CMK (cell line): ENCODE data around the gene STAM.

Source experiments
- DNase-seq: peaks from one replicate; pipeline ENCODE4 v3.0.0-alpha.2; 2010; ENCODE audit warnings: low read depth

The STAM gene

GRCh38 chr10:17648243-17649035, 4.5 kb downstream of the STAM start:
- DNase-seq, result no peak

GRCh38 chr10:17649052-17649451, 5.1 kb downstream of the STAM start:
- DNase-seq, result no peak

- no peak for DNase-seq
Observed at GRCh38 chr10:17649836-17650235, 5.9 kb downstream of the STAM start.

- no peak for DNase-seq
Observed at GRCh38 chr10:17650416-17650815, 6.5 kb downstream of the STAM start.

GRCh38 chr10:17651896-17652295, 7.9 kb downstream of the STAM start:
- no peak for DNase-seq

GRCh38 chr10:17652585-17652984, 8.6 kb downstream of the STAM start:
- DNase-seq, result no peak

- no peak for DNase-seq
Observed at GRCh38 chr10:17655009-17655408, 11.1 kb downstream of the STAM start.

- DNase-seq, result peak; percentile 29
Observed at GRCh38 chr10:17655567-17656146, 11.7 kb downstream of the STAM start.

- DNase-seq, result no peak
Observed at GRCh38 chr10:17657103-17657500, 13.2 kb downstream of the STAM start.

GRCh38 chr10:17659365-17659764, 15.4 kb downstream of the STAM start:
- DNase-seq, result no peak

GRCh38 chr10:17660921-17661320, 17.0 kb downstream of the STAM start:
- DNase-seq, result no peak

- DNase-seq, result no peak
Observed at GRCh38 chr10:17661510-17661909, 17.6 kb downstream of the STAM start.

- DNase-seq, result peak; percentile 57
Observed at GRCh38 chr10:17662193-17663138, 18.5 kb downstream of the STAM start.

GRCh38 chr10:17663450-17663849, 19.5 kb downstream of the STAM start:
- DNase-seq, result no peak

GRCh38 chr10:17665747-17666146, 21.8 kb downstream of the STAM start:
- no peak for DNase-seq

- DNase-seq, result no peak
Observed at GRCh38 chr10:17668435-17669184, 24.7 kb downstream of the STAM start.

GRCh38 chr10:17669185-17669872, 25.4 kb downstream of the STAM start:
- no peak for DNase-seq

- DNase-seq, result no peak
Observed at GRCh38 chr10:17671307-17671706, 27.4 kb downstream of the STAM start.

GRCh38 chr10:17673471-17674061, 29.6 kb downstream of the STAM start:
- no peak for DNase-seq

- no peak for DNase-seq
Observed at GRCh38 chr10:17674566-17674965, 30.6 kb downstream of the STAM start.

- DNase-seq, result no peak
Observed at GRCh38 chr10:17675638-17676037, 31.7 kb downstream of the STAM start.
